Activated effector memory CD4-positive, alpha-beta T cell treated with Interleukin-2 at 50 U/mL for 16 hours (primary cell): ENCODE results near the gene SHROOM1.
"Not testable (repeated sequence)": the region's sequence is repeated elsewhere in the genome, so short reads cannot be mapped to it uniquely, and the experiment has no call there.

Experiments
- DNase-seq: peaks from one replicate; pipeline ENCODE4 v3.0.0-alpha.2; 2020

SHROOM1 gene, protein sequence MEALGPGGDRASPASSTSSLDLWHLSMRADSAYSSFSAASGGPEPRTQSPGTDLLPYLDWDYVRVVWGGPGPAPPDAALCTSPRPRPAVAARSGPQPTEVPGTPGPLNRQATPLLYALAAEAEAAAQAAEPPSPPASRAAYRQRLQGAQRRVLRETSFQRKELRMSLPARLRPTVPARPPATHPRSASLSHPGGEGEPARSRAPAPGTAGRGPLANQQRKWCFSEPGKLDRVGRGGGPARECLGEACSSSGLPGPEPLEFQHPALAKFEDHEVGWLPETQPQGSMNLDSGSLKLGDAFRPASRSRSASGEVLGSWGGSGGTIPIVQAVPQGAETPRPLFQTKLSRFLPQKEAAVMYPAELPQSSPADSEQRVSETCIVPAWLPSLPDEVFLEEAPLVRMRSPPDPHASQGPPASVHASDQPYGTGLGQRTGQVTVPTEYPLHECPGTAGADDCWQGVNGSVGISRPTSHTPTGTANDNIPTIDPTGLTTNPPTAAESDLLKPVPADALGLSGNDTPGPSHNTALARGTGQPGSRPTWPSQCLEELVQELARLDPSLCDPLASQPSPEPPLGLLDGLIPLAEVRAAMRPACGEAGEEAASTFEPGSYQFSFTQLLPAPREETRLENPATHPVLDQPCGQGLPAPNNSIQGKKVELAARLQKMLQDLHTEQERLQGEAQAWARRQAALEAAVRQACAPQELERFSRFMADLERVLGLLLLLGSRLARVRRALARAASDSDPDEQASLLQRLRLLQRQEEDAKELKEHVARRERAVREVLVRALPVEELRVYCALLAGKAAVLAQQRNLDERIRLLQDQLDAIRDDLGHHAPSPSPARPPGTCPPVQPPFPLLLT

DNA sequence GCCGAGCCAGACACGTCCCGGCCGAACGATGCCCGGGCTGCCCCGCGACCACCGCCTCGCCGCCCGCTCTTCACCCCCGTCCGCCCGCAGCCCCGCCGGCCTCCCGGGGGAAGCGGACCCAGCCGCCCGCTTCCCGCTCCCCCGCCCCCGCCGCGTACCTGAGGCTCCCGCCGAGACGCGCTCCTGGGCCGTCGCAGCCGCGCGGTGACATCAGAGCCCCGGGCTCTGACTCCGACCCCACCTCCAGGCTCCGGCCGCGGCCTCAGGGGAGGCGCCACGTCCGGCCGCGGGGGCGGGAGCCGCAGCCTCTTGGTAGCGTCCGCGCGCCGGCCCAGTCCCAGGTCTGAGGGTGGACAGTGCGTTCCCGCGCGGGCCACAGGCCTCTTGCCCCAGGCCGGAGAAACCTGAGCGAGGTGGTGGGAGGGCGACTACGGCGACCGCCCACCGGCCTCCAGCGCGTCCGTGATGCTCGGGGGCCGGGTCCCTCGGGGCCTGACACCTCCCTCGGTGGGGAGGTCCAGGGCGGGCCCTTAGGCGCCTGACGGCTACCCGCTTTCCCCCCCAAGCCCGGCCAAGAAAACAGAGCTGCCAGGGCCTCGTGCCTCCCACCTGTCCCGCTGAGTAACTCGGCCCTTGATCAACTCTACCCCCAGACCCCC, at the start of gene SHROOM1:
Gene SHROOM1, minus strand, starts transcription at position 212 of the 659 bp plus-strand sequence. CDS start 4,507 bp downstream, outside the sequence.
- DNase-seq = no peak

- DNase-seq = no peak
These were observed 47.5 kb upstream of the SHROOM1 start for GRCh38 chr5:132877938-132878337.

GRCh38 chr5:132877466-132877865, 47.0 kb upstream of the SHROOM1 start:
- no peak for DNase-seq

DNA sequence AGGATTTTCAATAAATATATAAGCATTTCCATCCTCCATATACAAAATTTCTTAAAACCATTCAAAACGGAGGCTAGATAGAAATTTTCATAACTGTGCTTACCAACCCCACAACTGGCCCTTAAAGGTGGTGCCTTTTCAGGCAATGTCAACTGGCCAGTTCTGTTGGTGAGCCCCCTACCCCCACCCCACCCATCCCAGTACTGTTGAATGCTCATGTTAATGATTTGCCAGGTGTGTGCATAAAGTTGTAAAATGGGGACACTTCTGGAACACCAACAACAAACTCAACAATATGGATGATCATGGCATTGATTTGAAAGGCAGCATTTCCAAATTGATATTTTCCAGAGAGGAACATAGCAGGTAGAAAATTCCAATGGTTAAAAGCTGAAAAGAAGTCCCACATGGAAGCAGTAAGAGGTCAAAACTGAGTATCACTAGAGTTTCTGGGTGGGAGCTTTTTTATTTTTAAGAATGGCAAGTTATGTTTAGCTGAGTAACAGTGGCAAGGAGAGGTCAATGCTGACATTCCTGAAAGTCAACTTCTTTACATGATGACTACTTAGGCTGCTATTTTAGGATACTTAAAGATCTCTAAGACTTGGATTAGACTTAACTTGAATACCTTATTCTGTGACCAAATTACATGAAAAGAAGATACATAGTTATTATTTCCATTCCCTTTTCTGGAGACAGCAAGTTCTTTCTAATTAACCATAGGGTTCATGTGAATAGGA, 45.7 kb upstream of the SHROOM1 start:
- no peak for DNase-seq

DNA sequence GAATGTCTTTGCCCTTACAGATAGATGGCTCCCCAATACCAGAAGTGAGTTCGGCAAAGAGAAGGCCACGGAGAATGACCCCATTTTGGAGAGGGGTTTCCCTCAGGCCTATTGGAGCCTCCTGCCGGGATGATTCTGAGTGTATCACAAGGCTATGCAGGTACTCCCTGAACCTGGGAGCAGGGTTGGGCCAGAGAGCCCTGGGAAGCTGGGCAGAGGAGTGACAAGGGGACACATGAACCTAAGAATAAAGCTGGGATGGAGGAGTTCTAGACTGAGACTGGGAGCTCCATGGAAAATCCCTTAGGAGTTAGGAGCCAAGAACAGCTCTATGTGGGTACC, 43.5 kb upstream of the SHROOM1 start:
- no peak for DNase-seq

GRCh38 chr5:132873119-132873929, 42.9 kb upstream of the SHROOM1 start, which contains the start of gene LEAP2:
Gene LEAP2 (plus strand): TSS chr5:132873668. CDS start chr5:132873695, 27 bp downstream.
- no peak for DNase-seq

- DNase-seq = no peak
These were observed 42.3 kb upstream of the SHROOM1 start for GRCh38 chr5:132872788-132873118.

GRCh38 chr5:132871459-132872284, 41.2 kb upstream of the SHROOM1 start:
- no peak for DNase-seq

DNA sequence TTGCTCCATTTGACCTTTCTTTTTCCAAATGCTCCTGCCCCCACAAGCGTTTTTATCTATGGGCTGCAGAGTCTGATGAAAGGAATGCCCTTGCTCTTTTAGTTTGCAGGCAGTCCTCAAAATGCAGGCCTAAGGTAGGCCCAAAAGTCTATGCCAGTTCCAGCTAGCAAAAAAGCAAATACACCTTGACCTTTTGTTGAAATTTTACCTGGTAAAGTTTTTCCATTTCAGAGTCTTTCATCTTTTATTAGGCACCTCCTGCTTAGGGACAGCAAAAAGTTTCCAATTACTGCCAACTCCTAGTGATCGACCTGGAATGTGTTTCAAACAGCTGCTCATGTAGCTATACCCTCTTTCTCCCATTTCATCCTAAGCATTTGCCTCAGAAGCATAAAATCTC, 40.4 kb upstream of the SHROOM1 start:
- DNase-seq = no peak

- no peak for DNase-seq
These were observed 38.3 kb upstream of the SHROOM1 start for GRCh38 chr5:132868754-132869153.

- no peak for DNase-seq
These were observed 36.6 kb upstream of the SHROOM1 start for GRCh38 chr5:132867046-132867451.

- peak; percentile 83 for DNase-seq
These were observed 36.0 kb upstream of the SHROOM1 start, which contains the start of the genes GDF9 and UQCRQ for GRCh38 chr5:132866342-132867045. Gene GDF9 (minus strand): TSS chr5:132866469. CDS start chr5:132864533, 1,936 bp downstream. Gene UQCRQ (plus strand): TSS chr5:132866642. CDS start chr5:132866882, 240 bp downstream.

DNA sequence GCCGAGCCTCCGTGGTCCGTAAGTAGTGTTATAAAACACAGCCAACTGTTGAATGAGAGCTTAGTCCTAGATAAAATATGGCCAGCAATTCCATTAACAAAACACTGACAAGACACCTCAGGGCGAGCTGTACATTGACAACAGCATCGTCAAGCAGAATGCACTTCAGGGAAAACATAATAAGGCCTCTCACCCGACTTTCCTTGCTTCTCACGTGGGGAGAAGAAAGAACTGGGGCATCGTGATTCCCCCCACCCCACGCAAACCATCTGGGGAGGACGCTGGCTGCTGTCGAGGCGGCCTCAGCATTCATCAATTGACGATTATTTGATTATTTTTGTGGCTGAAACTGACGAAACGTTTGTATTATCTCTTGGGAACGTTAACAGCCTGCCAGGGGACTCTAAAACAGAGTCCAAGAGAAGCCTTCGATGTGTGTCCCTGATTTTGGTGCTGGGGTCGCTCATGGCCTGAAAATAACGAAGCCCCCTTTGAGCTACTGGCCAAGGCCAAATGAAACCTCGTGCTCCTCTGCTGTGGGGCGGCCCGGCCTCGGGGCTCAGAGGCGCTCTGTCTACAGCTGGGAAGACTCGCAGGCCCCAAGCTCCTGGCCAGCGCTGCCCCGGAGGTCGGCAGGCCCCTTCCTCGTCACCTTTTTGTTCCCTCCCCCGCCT, 35.4 kb upstream of the SHROOM1 start:
- no peak for DNase-seq

GRCh38 chr5:132860742-132861141, 30.3 kb upstream of the SHROOM1 start:
- no peak for DNase-seq

DNA sequence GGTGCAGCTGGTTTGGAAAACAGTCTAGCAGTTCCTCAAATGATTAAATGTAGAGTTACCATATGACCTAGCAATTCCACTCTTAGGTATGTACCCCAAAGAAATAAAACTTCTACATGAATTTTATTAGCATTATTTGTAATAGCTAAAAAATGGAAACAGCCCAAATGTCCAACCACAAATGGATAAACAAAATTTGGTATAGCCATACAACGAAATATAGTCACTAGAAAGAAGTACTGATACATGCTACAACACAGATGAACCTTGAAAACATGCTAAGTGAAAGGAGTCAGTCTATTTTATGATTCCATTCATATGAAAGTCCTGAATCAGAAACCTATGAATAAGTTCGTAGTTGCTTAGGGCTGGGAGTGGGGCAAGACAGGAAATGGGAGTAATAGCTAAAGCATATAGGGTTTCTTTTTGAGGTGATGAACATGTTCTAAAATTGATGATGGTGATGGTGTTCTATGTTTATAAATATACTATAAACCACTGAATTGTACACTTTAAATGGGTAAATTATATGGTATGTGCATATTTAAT, 29.5 kb upstream of the SHROOM1 start:
- no peak for DNase-seq

- DNase-seq = no peak
These were observed 25.6 kb upstream of the SHROOM1 start for GRCh38 chr5:132856011-132856410.

DNA sequence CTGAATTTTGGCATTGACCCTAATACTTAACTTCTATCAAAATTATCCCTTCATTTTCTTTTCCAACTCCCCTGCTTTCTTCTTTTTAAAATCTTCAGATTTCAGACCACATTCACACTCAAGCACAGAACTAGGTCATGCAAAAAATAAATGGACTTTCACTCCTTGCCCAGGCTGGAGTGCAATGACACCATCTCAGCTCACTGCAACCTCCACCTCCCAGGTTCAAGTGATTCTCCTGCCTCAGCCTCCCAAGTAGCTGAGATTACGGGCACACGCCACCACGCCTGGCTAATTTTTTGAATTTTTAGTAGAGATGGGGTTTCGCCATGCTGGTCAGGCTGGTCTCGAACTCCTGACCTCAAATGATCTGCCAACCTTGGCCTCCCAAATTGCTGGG, 24.5 kb upstream of the SHROOM1 start:
- DNase-seq = not testable (repeated sequence)

DNA sequence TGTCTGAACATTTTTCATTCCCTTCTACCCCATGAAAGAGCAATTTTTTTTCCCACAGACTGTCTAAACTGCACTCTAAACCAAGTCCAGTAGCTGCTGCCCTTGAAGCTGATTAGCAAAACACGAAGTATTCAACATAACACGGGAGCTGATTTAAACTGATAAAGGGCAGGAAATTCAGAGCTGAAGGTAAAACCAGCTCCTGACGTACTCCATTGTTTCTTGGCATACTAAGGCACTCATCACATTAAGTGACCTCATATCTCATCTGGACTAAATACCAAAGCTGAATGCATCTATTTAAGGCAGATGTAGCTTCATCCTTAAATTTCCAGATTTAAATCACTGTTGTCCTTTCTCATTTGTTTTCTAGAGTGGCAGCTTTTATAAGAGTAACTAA, 23.9 kb upstream of the SHROOM1 start:
- no peak for DNase-seq

- no peak for DNase-seq
These were observed 23.3 kb upstream of the SHROOM1 start for GRCh38 chr5:132853790-132854189.
